HG02571 (cell line): ENCODE data around the gene EEPD1.

Source experiments
- ATAC-seq: cut with Tn5 transposase; IDR thresholded peaks from one replicate; pipeline ENCODE4 v1.9.1; 2021; ENCODE audit warnings: mild to moderate bottlenecking, moderate library complexity; ENCODE audit not compliant: unreplicated experiment

The EEPD1 gene

DNA sequence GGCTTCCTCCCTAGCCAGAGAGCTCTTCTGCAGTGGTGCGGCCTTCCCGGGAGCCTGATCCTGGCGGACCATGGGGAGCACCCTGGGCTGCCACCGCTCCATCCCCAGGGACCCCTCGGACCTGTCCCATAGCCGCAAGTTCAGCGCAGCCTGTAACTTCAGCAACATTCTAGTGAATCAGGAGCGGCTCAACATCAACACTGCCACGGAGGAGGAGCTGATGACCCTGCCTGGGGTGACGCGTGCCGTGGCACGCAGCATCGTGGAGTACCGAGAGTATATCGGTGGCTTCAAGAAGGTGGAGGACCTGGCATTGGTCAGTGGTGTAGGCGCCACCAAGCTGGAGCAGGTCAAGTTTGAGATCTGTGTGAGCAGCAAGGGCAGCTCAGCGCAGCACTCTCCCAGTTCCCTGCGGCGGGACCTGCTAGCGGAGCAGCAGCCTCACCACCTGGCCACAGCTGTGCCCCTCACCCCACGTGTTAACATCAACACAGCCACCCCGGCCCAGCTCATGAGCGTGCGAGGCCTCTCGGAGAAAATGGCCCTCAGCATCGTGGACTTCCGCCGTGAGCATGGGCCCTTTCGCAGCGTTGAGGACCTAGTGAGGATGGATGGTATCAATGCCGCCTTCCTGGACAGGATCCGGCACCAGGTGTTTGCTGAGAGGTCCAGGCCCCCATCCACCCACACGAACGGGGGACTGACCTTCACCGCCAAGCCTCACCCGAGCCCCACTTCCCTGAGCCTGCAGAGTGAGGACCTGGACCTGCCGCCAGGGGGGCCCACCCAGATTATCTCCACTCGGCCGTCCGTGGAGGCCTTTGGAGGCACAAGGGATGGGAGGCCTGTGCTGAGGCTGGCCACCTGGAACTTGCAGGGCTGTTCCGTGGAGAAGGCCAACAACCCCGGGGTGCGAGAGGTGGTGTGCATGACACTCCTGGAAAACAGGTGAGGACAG lies 1.5 kb downstream of the EEPD1 start:
- no peak for ATAC-seq

DNA sequence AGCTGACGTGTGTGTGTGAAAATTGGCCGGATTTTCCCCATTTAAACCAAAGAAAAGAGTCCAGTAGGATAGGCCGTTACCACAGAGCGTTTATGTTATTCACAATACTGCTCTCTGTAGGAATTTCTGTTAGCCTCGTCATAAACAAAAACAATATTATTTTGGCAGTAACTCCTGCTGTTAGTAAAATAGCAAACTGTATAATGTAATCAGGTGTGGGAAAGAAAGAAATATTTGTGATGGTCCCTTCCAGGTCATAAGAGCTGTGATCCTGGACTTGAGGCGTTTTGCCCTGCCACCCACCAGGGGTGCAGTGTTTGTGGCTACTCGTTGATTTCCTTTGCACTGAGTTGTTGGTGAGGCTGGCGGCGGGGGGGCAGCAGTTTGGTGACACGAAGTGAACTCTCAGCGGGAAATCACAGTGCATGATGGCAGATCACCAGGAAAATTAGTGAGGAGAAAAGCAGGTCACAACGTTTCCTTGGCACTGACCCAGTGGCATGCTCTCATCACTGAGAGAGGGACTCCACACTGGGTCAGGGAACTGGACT lies 2.8 kb downstream of the EEPD1 start:
- no peak for ATAC-seq

DNA sequence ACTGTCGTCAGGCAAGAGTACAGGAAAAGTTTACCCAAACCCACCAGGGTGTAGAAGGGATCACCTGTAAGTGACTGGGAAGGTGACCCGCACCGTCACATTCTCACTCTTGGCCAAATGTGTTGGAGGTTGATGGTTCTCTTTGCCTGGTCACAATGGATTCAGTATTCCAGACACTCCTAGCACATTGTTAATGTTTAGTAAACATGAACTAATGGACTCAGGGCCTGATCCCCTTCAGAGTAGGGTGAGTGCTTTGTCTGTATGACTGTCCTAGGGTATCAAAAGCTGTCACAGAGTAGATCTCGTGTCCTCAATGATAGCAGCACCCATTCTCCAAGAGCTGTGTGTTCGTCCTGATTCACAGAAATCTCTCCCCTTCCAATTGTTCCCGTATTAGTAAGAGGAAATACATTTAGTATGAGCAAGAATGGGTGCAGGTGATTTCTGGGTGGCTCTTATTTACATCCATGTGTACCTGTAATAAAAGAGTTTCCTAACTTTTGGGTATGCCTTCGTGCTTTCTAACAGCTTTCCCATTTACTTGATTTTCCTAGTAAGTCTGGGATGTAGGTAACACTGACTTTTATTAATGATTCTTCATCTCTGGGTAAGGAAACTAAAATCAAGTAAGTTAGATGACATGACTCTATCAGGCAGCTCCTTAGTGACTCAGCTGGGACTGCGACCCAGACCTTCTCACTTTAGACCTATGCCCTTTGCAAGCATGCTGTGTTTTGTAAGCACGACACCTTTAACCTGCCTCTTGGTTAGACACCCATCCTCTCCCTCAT lies 4.7 kb downstream of the EEPD1 start:
- ATAC-seq: no peak

DNA sequence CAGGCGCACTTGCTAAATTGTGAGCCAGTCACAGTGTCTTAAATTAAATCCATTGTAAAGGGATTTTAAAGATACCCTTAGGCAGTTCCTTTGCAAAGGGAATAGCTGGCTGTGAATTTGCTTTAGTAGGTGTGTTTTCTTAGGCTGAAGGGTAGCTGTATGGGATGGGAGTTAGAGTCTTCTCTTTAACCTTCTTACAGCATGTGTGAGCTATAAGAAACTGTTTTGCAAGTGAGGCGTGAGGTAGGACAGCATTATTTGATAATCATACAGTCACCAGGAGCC lies 5.2 kb downstream of the EEPD1 start:
- no peak for ATAC-seq

DNA sequence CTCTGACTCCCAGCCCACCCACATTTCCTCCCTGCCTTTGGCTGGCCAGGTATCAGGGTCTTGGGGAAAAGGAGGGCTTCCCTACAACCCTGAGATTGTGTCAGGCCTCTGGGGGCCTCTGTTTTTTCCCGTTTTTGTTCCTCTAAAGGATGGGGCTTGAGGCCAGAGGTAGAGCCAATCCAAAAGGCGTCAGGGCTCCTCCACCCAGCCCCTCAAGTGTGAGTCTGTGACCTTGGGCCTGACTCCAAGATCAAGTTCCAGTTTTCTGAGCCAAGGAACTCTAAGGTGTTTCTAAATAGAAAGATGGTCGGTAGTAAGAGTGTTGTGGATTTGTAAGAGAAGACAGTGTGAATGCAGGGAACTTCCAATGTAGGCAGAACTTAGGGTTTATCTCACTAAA lies 6.6 kb downstream of the EEPD1 start:
- no peak for ATAC-seq

DNA sequence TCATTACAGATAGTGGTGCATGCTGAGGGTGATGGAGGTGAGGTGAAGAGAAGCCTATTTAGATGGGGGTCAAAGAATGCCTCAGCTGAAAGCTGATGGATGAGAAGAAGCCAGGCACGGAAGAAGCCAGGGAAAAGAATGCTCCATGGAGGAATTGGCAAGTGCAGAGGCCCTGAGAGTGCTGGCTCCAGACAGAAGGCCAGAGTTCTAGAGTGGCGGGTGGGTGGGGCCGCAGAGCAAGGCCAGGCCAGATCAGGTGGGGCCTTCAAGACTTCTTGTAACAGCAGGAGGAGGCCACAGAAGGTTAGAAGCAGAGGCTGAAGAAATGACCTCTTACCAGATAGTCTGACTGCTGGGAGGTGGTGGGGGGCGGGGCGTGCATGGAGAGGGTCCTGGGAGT lies 7.3 kb downstream of the EEPD1 start:
- no peak for ATAC-seq

DNA sequence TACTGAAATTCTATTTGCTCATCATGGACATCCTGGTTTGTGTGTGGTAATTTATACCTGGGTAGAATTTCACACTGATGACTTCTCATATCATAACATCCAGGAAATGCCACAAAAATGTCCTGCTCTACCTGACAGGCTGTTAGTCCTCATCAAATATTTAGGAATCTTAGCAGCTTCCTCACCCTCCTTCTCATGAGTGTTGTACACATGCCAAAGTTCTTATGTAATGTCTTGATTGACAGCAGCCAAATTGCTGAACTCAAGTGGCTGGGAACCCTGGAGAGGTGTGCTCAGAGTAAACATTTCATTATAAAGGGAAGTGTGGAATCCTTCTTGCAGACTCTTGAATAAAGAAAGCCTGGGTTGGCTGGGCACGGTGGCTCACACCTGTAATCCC lies 8.9 kb downstream of the EEPD1 start:
- no peak for ATAC-seq

DNA sequence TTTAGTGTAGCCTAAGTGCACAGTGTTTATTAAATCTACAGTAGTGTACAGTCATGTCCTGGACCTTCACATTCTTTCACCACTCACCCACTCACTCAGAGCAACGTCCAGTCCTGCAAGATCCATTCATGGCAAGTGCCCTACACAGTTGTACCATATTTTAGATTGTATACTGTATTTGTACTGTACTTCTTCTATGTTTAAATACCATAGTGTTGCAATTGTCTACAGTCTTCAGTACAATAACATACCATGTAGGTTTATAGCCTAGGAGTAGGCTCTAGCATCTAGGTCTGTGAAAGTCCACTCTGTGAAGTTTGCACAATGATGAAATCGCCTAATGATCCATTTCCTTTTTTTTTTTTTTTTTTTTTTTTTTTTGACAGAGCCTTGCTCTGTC lies 12.0 kb downstream of the EEPD1 start:
- ATAC-seq: no peak

DNA sequence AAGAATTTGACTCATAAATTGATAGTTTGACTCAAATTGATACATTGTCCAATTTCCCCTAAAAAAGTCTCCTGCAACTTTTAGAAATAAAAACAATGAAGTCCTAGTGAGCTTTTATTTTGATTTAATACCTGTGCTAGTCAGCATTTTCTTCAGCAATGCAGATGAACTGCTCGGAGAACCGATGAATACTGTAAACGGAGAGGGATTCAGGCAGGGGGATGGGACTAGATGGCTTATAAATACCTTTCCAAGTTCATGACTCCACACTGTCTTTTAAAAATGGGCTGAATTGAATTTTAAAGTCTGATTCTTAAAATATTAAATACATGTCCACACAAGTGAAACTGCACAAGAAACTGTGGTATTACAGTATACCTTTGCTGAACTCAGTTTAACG lies 12.7 kb downstream of the EEPD1 start:
- no peak for ATAC-seq

DNA sequence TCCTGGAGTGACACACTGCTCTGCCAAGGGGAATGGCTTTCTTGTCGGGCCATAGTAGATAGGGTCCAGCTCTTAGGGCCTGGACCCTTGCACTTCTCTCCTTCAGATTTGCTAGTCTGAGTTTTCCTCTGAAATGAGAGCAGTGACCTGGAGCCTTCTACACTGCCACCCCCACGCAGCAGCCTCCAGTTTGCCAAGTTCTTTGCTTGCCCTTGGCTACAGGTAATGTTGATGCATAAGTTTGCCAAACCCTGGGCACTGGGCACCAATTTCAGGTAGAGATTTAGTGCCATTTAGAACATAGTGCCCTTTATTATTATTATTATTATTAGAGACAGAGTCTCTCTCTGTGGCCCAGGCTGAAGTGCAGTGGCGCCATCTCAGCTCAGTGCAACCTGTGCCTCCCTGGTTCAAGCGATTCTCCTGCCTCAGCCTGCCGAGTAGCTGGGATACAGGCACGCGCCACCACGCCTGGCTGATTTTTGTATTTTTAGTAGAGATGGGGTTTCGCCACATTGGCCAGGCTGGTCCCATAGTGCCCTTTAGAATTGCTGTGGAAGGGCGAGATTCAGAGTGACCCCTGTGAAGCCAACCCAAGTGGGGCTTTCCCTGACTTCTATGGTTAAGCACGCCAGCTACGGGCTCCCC lies 14.5 kb downstream of the EEPD1 start:
- no peak for ATAC-seq

DNA sequence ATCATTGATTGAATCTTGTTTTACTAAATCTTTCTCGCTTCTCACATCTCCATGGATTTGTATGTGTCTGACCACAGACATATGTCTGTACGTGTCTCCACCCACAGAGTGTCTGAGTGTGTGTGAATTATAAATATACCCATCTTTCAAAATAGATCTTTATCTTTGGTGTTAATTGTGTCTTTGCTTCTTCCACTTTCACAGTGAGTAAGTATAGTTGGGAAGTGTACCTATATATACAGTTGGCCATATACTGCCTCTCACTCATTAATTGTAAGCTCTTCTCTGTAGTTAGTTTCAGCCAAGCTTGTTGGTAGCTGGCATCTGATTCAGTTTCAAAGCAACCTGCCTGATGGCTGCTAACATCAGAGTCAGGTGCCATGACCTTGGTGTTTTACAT lies 18.4 kb downstream of the EEPD1 start:
- ATAC-seq: no peak

DNA sequence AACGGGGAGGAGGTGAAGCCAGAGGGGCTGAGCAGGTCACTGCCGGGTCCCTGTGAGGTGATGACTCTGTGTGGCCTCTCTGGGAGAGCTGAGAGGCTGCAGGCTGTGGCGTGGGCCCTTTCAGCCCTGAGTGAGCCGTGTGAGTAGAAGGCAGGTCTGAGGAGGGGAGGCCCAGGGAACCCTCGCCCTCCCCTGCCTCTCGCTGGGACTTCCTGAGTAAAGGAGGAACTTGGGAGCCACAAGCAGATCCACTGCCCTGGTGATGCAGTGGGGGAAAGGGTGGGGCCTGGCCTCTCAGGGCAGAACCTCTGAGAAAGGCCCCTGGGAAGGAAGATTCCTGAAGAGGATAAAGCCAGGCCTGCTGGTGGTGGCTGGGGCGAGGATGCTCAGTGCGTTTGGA lies 22.8 kb downstream of the EEPD1 start:
- no peak for ATAC-seq

DNA sequence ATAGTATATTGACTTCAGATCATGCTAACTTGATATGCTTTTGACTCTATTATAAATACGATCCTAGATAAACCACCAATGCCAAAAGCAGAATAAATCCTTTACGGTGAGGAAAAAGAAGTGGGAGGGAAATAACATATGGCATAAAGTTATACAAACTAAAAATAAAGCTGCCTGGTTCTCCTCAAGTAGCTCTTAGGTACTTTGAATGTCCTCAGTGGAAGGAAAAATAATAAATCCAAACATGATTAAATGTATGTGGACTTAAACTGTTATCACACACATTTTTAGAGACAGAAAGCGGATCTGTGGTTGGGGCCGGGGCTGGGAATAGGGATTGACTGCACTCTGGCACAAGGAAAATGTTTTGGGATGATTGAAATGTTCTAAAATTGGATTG lies 23.6 kb downstream of the EEPD1 start:
- ATAC-seq: no peak

DNA sequence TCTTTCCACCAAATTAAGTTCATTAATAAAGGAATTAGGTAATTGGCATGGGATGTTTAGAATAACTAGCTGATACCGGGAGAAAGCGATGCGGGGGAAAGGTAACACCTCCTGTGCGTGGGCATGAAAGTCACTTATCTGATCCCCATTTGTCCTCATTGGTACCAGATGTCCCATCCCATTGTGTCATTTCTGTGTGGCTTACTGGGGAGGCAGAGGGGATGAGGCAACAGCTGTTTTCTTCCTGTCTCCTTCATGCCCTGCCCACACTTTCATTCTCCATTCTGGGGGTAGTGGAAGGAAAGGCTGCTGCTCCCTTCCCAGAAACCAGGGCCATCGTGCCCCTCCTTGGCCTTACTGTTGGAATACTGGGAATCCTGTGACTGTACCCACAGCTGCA lies 27.1 kb downstream of the EEPD1 start:
- ATAC-seq: no peak

DNA sequence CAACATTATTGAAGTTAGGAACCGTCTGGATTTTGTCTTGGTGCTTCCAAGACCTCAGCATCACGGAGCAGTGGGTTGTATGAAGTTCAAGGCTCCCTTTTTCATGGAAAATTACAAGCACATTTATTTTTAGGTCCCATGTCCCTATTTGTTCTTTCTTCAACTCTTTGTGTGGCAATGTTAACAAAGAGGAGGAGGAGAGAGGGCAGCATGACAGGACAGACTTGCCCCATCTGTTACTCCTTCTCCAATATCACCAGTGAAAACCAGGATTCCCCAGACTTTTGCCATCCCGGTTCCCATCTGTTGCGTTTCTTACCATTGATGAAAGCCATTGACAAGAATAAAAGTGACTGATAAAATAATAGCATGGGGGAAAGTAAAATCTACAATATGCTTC lies 28.6 kb downstream of the EEPD1 start:
- no peak for ATAC-seq

DNA sequence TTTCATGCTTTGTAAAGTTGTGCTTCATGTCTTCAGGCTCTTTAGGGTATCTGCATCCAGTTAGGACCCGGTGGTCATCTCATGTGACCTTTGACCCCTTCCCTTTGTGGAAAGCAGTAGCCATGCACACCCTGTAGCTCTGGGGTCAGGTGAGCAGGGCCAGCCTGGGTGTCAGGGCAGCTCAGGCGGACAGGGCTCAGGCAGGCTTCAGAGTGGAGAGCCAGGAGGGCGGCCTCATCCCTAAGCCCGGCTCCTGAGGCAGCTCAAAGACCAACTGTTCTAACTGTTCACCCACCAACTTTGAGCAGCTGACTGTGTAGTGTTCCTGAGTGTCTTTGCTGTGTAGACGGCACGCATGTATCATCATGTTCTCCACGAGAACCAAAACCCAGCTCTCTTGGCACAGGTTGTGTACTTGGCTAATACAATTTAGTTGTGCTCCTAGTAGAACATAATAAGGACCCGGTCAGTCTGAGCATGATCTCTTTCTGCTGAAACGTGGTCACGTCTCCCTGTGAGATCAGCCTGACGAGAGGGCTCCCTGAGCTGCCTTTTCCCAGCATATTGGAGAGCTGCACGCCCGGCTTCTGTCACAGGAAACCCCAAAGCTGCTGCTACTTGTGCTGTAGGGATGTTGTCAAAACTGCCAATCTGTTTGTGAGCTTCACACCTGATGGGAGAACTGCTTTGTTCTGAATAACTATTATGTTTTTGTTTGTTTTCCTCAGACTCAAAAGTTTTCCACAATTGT lies 30.0 kb downstream of the EEPD1 start:
- no peak for ATAC-seq

DNA sequence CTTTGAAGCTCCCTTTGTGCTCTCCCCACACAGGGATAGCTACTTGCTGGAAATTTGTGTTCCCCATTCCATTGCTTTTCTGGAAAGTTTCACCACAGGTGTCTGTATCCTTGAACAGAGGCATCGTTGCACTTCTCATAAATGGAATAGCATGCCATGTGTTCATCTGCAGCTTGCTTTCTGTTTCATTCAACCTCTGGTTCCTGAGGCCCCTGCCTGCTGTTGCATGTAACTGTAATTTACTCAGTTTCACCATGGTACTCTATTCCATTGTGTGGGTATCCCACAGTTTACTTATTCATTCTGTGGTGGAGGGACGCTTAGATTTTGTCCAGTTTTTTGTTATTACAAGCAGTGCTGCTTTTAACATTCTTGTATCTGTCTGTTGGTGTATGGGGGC lies 32.0 kb downstream of the EEPD1 start:
- no peak for ATAC-seq

DNA sequence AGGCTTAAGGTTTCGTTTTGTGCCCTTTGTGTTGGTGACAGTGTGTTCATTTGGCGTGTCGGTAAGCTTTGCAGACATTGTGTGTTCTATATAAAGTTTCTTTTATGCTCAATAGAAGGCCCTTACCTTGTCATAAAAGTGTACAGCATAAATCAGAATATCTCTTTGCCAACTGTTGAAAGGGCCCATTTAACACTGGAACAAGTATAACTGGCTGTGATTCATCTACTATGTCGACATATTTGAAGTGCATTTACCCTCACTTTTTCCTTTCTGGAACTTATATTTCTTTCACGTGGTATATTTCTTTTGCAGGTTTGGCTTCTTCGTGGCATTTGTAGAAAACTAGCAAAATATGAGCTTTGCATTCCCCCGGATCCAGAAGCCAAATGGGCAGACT lies 32.7 kb downstream of the EEPD1 start:
- ATAC-seq: no peak

DNA sequence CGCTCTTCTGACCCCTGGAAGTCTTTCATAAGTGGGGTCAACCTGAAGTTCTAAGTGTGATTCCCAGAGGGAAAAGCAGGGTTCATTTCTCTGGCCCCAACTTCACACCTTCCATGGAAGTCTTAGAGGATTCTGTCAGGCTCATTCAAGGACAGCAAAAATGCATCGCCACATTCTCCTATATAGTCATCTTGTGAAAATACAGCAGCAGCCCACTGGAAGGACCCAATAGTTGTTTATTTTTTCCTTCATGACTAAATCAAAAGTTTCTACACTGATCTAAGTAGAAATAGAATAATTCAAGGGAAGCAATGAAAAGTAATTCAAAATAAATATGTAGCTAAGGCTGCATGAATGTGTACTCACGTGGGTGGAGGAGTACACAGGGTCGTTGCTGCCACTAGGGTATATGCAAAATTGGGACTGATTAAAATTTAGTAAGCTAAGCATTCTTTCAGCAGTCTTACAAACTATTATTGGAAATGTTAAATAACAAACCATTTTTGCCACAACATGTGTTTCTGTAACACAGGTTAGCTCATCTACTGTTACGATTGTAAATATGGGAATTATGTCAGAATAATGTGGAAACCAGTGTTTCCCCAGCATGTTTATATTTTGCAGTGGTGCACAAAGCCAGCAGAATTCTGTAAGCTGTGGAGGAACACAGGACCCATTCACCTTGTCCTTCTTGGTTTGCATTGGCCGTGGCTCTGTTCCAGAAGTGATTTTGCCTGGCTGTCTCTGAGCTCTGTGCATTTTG lies 33.5 kb downstream of the EEPD1 start:
- no peak for ATAC-seq

DNA sequence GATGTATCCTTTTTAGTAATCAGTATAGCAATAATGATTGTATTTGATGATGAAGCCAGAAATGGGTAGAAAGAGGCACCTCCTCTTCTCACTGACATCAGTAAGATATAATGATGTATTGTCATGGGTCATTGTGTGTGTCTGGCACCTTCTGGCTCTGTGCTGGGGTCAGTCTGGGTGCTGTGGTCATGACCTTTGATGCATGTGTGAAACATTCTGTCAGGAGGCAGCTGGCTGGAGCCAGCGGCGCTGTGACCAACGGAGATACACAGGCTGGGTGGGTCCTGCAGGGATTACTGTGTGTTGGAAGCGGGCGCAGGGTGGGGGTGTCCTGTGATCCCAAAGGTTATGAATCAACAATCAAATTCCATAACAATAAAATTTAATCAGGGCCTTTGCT lies 35.2 kb downstream of the EEPD1 start:
- no peak for ATAC-seq
